CD14-positive monocyte (primary cell): ENCODE results near the gene RALGAPA2. TPM values are rescaled to one million over a fixed set of nuclear protein-coding genes. Genes with fewer than 3 reads are reported as not detected.

Experiments used
- DNase-seq, 3 donors: peaks; one replicate each; pipeline ENCODE4 v3.0.0-alpha.2; 2011 to 2022
- H2AFZ ChIP-seq: 2 replicates; pipeline ENCODE4 v1.6.0; 2012; ENCODE audit warnings: mild to moderate bottlenecking, low read depth, low read length, inconsistent platforms; ENCODE audit not compliant: insufficient read depth, poor library complexity, severe bottlenecking
- H3K27ac ChIP-seq, 2 donors: 1 replicate in 1 of 2; 2 replicates in 1 of 2; pipeline ENCODE4 v1.5.1; 2012 to 2013; ENCODE audit warnings: low read length in 2 of 2, control low read depth in 1 of 2, inconsistent platforms in 1 of 2, low read depth in 1 of 2, mild to moderate bottlenecking in 1 of 2
- H3K27me3 ChIP-seq, 2 donors: one replicate each; pipeline versions ENCODE4 v1.6.0 to v1.6.1; 2011 to 2013; ENCODE audit warnings: low read length in 2 of 2; ENCODE audit not compliant: control insufficient read depth in 2 of 2, insufficient read depth in 2 of 2
- H3K36me3 ChIP-seq, 2 donors: replicated peaks in 1 of 2; 1 replicate in 1 of 2; 2 replicates in 1 of 2; pipeline versions ENCODE4 v1.5.1 to v1.6.1; 2012 to 2013; ENCODE audit warnings: low read length in 2 of 2, control low read depth in 1 of 2, inconsistent platforms in 1 of 2, mild to moderate bottlenecking in 1 of 2; ENCODE audit not compliant: insufficient read depth in 2 of 2, control insufficient read depth in 1 of 2
- H3K4me1 ChIP-seq, 2 donors: 1 replicate in 1 of 2; 2 replicates in 1 of 2; pipeline versions ENCODE4 v1.5.1 to v1.6.1; 2012 to 2013; ENCODE audit warnings: low read length in 2 of 2, control low read depth in 1 of 2, inconsistent platforms in 1 of 2, mild to moderate bottlenecking in 1 of 2, moderate library complexity in 1 of 2; ENCODE audit not compliant: insufficient read depth in 2 of 2, control insufficient read depth in 1 of 2
- H3K4me2 ChIP-seq: replicated peaks from 2 replicates; pipeline ENCODE3; 2012; ENCODE audit warnings: low read length, moderate library complexity, mild to moderate bottlenecking; ENCODE audit not compliant: poor library complexity, severe bottlenecking; ENCODE audit errors: extremely low read depth
- H3K4me3 ChIP-seq, 3 experiments: fragments of 200-600 bp in 1 of 3; sonication (generic) in 1 of 3; replicated peaks in 1 of 3; 1 replicate in 2 of 3; 2 replicates in 1 of 3; pipeline ENCODE4 v1.5.1; 2011 to 2013; ENCODE audit warnings: low read length in 3 of 3, mild to moderate bottlenecking in 3 of 3, control low read depth in 2 of 3, low read depth in 2 of 3, inconsistent platforms in 1 of 3, moderate library complexity in 1 of 3
- H3K79me2 ChIP-seq: 2 replicates; pipeline ENCODE4 v1.6.0; 2012; ENCODE audit warnings: mild to moderate bottlenecking, control low read depth, inconsistent platforms, low read length, moderate library complexity; ENCODE audit not compliant: insufficient read depth
- H3K9ac ChIP-seq: 2 replicates; pipeline ENCODE4 v1.6.0; 2017; ENCODE audit warnings: low read length, mild to moderate bottlenecking; ENCODE audit not compliant: insufficient read depth, poor library complexity, severe bottlenecking
- H3K9me3 ChIP-seq, 2 donors: replicated peaks in 1 of 2; 1 replicate in 1 of 2; 2 replicates in 1 of 2; pipeline versions ENCODE4 v1.5.1 to v1.6.1; 2012 to 2013; ENCODE audit warnings: low read length in 2 of 2, control low read depth in 1 of 2; ENCODE audit not compliant: control insufficient read depth in 1 of 2, insufficient read depth in 1 of 2
- H4K20me1 ChIP-seq: 2 replicates; pipeline ENCODE4 v1.6.0; 2012; ENCODE audit warnings: mild to moderate bottlenecking, low read length, control low read depth, moderate library complexity; ENCODE audit not compliant: insufficient read depth
- H3K27ac Mint-ChIP-seq, 7 donors: one replicate each; pipeline ENCODE4 v1.8.0; 2020; ENCODE audit warnings: mild to moderate bottlenecking in 7 of 7, mixed read lengths in 7 of 7, moderate library complexity in 6 of 7, inconsistent platforms in 2 of 7
- H3K27me3 Mint-ChIP-seq, 3 donors: one replicate each; pipeline ENCODE4 v1.8.0; 2021 to 2022; ENCODE audit warnings: low read depth in 3 of 3, mild to moderate bottlenecking in 3 of 3, mixed read lengths in 3 of 3, moderate library complexity in 3 of 3, inconsistent platforms in 1 of 3
- H3K36me3 Mint-ChIP-seq, 2 donors: one replicate each; pipeline ENCODE4 v1.8.0; 2020; ENCODE audit warnings: mixed read lengths in 2 of 2, inconsistent platforms in 1 of 2, mild to moderate bottlenecking in 1 of 2
- H3K4me1 Mint-ChIP-seq: one replicate; pipeline ENCODE4 v1.8.0; 2020; ENCODE audit warnings: mild to moderate bottlenecking, mixed read lengths
- H3K4me3 Mint-ChIP-seq, 2 donors: one replicate each; pipeline ENCODE4 v1.8.0; 2020; ENCODE audit warnings: mild to moderate bottlenecking in 2 of 2, mixed read lengths in 2 of 2, moderate library complexity in 1 of 2
- H3K9me3 Mint-ChIP-seq, 7 donors: one replicate each; pipeline ENCODE4 v1.8.0; 2020 to 2022; ENCODE audit warnings: mixed read lengths in 7 of 7, mild to moderate bottlenecking in 6 of 7, moderate library complexity in 6 of 7, inconsistent platforms in 2 of 7
- WGBS: methylation state at CpG from one replicate; pipeline ENCODE4 v1.1.5; 2013; ENCODE audit warnings: missing lambda C conversion rate; ENCODE audit not compliant: insufficient coverage; 5-methylcytosine and 5-hydroxymethylcytosine counted together
- intact Hi-C, 2 donors: fragments of 100-400 bp; cut with micrococcal nuclease; formaldehyde crosslinking; loops; one replicate each; pipeline versions ENCODE4 v1.15.0 to v1.15.1; 2023
- polyA plus RNA-seq, 3 donors: library from polyadenylated mRNA; depleted of rRNA in 1 of 3; unstranded in 2 of 3; stranded (reverse) in 1 of 3; fragments of 300-500 nt in 2 of 3; fragments of >200 nt in 1 of 3; fragmentation: Illumina TruSeq in 2 of 3; gene quantifications; 1 replicate in 2 of 3; 2 replicates in 1 of 3; pipeline ENCODE4 v1.2.3, GENCODE V29; 2012 to 2021
- TF ChIP-seq, protein P1 (sequence below): fragments of 200-600 bp; IDR thresholded peaks from one replicate; pipeline ENCODE4 v1.8.0; 2022; ENCODE audit warnings: antibody characterized with exemption, mild to moderate bottlenecking

Gene RALGAPA2
- polyA plus RNA-seq, 3 donors = 6.2 to 13.0 (median 8.9) TPM

- no CpG with 5 or more reads among the region's 5 CpGs for WGBS
- Mint-ChIP-seq H3K4me1 (peaks cover 22% of the 10 kb centered on the region), H3K36me3 (peaks cover 42 to 52% of the 10 kb centered on the region in 2 donors), H3K4me3 (no peak overlapping the region), H3K9me3 (no peaks in the 10 kb centered on the region), H3K27ac (no peak overlapping the region), H3K27me3 (peaks cover 0 to 1% (median 0%) of the 10 kb centered on the region in 3 donors)
- H3K27me3 ChIP-seq = no peaks in the 10 kb centered on the region
- peaks cover 9 to 12% of the 10 kb centered on the region in 2 donors for H3K4me1 ChIP-seq
- no peak for DNase-seq
- H3K79me2 ChIP-seq = no peaks in the 10 kb centered on the region
- no peak overlapping the region for H2AFZ ChIP-seq
- no peaks in the 10 kb centered on the region for H3K9me3 ChIP-seq
- TF ChIP-seq, protein P1, sequence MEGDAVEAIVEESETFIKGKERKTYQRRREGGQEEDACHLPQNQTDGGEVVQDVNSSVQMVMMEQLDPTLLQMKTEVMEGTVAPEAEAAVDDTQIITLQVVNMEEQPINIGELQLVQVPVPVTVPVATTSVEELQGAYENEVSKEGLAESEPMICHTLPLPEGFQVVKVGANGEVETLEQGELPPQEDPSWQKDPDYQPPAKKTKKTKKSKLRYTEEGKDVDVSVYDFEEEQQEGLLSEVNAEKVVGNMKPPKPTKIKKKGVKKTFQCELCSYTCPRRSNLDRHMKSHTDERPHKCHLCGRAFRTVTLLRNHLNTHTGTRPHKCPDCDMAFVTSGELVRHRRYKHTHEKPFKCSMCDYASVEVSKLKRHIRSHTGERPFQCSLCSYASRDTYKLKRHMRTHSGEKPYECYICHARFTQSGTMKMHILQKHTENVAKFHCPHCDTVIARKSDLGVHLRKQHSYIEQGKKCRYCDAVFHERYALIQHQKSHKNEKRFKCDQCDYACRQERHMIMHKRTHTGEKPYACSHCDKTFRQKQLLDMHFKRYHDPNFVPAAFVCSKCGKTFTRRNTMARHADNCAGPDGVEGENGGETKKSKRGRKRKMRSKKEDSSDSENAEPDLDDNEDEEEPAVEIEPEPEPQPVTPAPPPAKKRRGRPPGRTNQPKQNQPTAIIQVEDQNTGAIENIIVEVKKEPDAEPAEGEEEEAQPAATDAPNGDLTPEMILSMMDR = no peak
- H3K36me3 ChIP-seq = peaks cover 6 to 48% of the 10 kb centered on the region in 2 donors
- H3K4me3 ChIP-seq = no peak overlapping the region
- H3K9ac ChIP-seq = no peak overlapping the region
- H3K27ac ChIP-seq = no peak overlapping the region
- no peak overlapping the region for H3K4me2 ChIP-seq
- H4K20me1 ChIP-seq = no peaks in the 10 kb centered on the region
- intact Hi-C loops = no loop called here
Observed at GRCh38 chr20:20439602-20440190, 272.7 kb downstream of the RALGAPA2 start.

DNA sequence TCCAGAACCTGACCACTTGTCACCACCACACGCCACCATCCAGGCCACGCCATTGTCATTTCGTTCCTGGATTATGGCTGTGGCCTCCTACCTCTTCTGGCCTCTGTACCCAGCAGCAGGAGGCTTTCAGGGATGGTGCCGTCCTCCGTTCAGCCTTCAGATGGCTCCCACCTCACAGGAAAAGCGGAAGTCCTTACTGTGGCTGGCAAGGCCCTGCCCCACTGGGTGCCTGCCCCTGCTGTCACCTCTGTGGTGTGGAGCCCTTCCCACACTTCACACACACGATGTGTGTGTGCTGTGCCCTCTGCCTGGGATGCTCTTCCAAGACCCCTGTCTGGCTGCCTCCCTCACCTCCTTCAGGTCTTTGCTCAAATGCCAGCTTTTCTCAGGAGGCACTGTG, 275.1 kb downstream of the RALGAPA2 start:
- intact Hi-C loops = no loop called here
- Histone ChIP-seq H3K9ac (no peak overlapping the region), H3K27ac (no peak overlapping the region), H3K36me3 (peaks cover 6 to 63% of the 10 kb centered on the region in 2 donors), H4K20me1 (no peaks in the 10 kb centered on the region), H2AFZ (no peak overlapping the region), H3K4me2 (no peak overlapping the region), H3K27me3 (no peaks in the 10 kb centered on the region), H3K4me1 (peaks cover 0 to 2% of the 10 kb centered on the region in 2 donors), H3K9me3 (no peaks in the 10 kb centered on the region), H3K79me2 (no peaks in the 10 kb centered on the region), H3K4me3 (no peak overlapping the region)
- Mint-ChIP-seq H3K4me1 (peaks cover 12% of the 10 kb centered on the region), H3K4me3 (no peak overlapping the region), H3K36me3 (peaks cover 50 to 68% of the 10 kb centered on the region in 2 donors), H3K27me3 (no peaks in the 10 kb centered on the region), H3K27ac (peak overlapping the region in 2 of 7 donors; percentile 54 to 56), H3K9me3 (no peaks in the 10 kb centered on the region)
- TF ChIP-seq, protein P1 = no peak
- no peak for DNase-seq
- 92% methylated on average over 7 of the region's 7 CpGs for WGBS
